ENCODE data around the gene ZNF648. TPM values are rescaled to one million over a fixed set of nuclear protein-coding genes. Genes with fewer than 3 reads are reported as not detected.

ZNF648 gene
- total RNA-seq: not detected in 2 replicates

GRCh38 chr1:182061594-182061993 lies at the start of gene ZNF648:
Gene ZNF648 (minus strand): TSS chr1:182061712. CDS start chr1:182058010, 3,702 bp downstream.
- no peak for DNase-seq
- peaks cover 50% of the 10 kb centered on the region for H3K27me3 Mint-ChIP-seq
- CTCF ChIA-PET: no interaction called here
- no peaks in the 10 kb centered on the region for H3K4me1 Mint-ChIP-seq
- no peaks in the 10 kb centered on the region for H3K36me3 Mint-ChIP-seq (ENCODE audit: low read depth)
- no peaks in the 10 kb centered on the region for H3K9me3 Mint-ChIP-seq
- H3K4me3 Mint-ChIP-seq: no peak within 1 kb of the TSS
- no peak for ATAC-seq (ENCODE audit: low read depth)
- no peak for TF ChIP-seq CTCF (IDR thresholded peaks at IDR 0.05)
- intact Hi-C loops (cut with micrococcal nuclease): no loop called here
- no peak within 1 kb of the TSS for H3K27ac Mint-ChIP-seq
- POLR2A ChIA-PET: no interaction called here

GRCh38 chr1:182110635-182111034 lies 49.1 kb upstream of the ZNF648 start:
- ChIA-PET CTCF (no interaction called here), POLR2A (no interaction called here)
- DNase-seq (no peak), ATAC-seq (ENCODE audit: low read depth) (no peak)
- intact Hi-C loops (cut with micrococcal nuclease): no loop called here
- H3K27ac Mint-ChIP-seq: no peak overlapping the region
- no peaks in the 10 kb centered on the region for H3K4me1 Mint-ChIP-seq
- no peaks in the 10 kb centered on the region for H3K36me3 Mint-ChIP-seq (ENCODE audit: low read depth)
- H3K27me3 Mint-ChIP-seq: peaks cover 42% of the 10 kb centered on the region
- H3K4me3 Mint-ChIP-seq: no peak overlapping the region
- H3K9me3 Mint-ChIP-seq: peaks cover 3% of the 10 kb centered on the region
- TF ChIP-seq CTCF (IDR thresholded peaks at IDR 0.05): no peak

- no peak for ATAC-seq (ENCODE audit: low read depth)
- no peak overlapping the region for H3K27ac Mint-ChIP-seq
- POLR2A ChIA-PET: no interaction called here
Observed at GRCh38 chr1:182109771-182110170, 48.3 kb upstream of the ZNF648 start.

GRCh38 chr1:182107209-182107608 lies 45.7 kb upstream of the ZNF648 start:
- H3K27ac Mint-ChIP-seq: no peak overlapping the region
- H3K4me1 Mint-ChIP-seq: no peaks in the 10 kb centered on the region
- H3K4me3 Mint-ChIP-seq: no peak overlapping the region
- no peaks in the 10 kb centered on the region for H3K36me3 Mint-ChIP-seq (ENCODE audit: low read depth)
- peaks cover 34% of the 10 kb centered on the region for H3K27me3 Mint-ChIP-seq
- ATAC-seq (ENCODE audit: low read depth) (no peak), DNase-seq (no peak)
- peaks cover 3% of the 10 kb centered on the region for H3K9me3 Mint-ChIP-seq
- TF ChIP-seq CTCF (IDR thresholded peaks at IDR 0.05): no peak
- ChIA-PET CTCF (no interaction called here), POLR2A (no interaction called here)
- intact Hi-C loops (cut with micrococcal nuclease): no loop called here

More at GRCh38 chr1:182109771-182110170, 48.3 kb upstream of the ZNF648 start:
- no peak for DNase-seq
- intact Hi-C loops (cut with micrococcal nuclease): no loop called here
- no peaks in the 10 kb centered on the region for H3K36me3 Mint-ChIP-seq (ENCODE audit: low read depth)
- peaks cover 43% of the 10 kb centered on the region for H3K27me3 Mint-ChIP-seq
- CTCF ChIA-PET: no interaction called here
- no peaks in the 10 kb centered on the region for H3K4me1 Mint-ChIP-seq
- no peak for TF ChIP-seq CTCF (IDR thresholded peaks at IDR 0.05)
- H3K4me3 Mint-ChIP-seq: no peak overlapping the region
- peaks cover 3% of the 10 kb centered on the region for H3K9me3 Mint-ChIP-seq

- Mint-ChIP-seq H3K36me3 (ENCODE audit: low read depth) (no peaks in the 10 kb centered on the region), H3K27me3 (peaks cover 24% of the 10 kb centered on the region), H3K27ac (no peak overlapping the region), H3K4me1 (no peaks in the 10 kb centered on the region), H3K4me3 (no peak overlapping the region), H3K9me3 (peaks cover 4% of the 10 kb centered on the region)
- ChIA-PET CTCF (no interaction called here), POLR2A (no interaction called here)
- DNase-seq (no peak), ATAC-seq (ENCODE audit: low read depth) (no peak)
- intact Hi-C loops (cut with micrococcal nuclease): no loop called here
- no peak for TF ChIP-seq CTCF (IDR thresholded peaks at IDR 0.05)
Observed at GRCh38 chr1:182102043-182102416, 40.5 kb upstream of the ZNF648 start.

Data from activated B cell treated with CpG ODN at 0.5 μM for 24 hours (primary cell).